SK-N-SH treated with all-trans-retinoic acid at 6 μM for 48 hours (cell line): Measurements from ENCODE around the gene CFDP1.

Experiments
- ATAC-seq: fragments of 200-7000 bp; cut with Tn5 transposase; 3 replicates; pipeline ENCODE4 v1.9.1; 2020; ENCODE audit warnings: mild to moderate bottlenecking, moderate library complexity
- ARNTL ChIP-seq: fragments of 450-650 bp; formaldehyde crosslinking; IDR thresholded peaks from 2 replicates; pipeline ENCODE4 v1.5.0; 2020; ENCODE audit warnings: low read depth, mild to moderate bottlenecking, moderate library complexity, borderline replicate concordance
- BACH2 ChIP-seq: fragments of 250-450 bp; sonication (Bioruptor Pico); IDR thresholded peaks from 2 replicates; pipeline ENCODE4 v1.9.0; 2021; ENCODE audit warnings: mild to moderate bottlenecking, borderline replicate concordance
- CSDC2 ChIP-seq: fragments of 250-450 bp; sonication (Bioruptor Pico); IDR thresholded peaks from 2 replicates; pipeline ENCODE4 v1.5.0; 2020; ENCODE audit warnings: mild to moderate bottlenecking, moderate library complexity
- ESRRG ChIP-seq: fragments of 250-450 bp; sonication (Bioruptor Pico); IDR thresholded peaks from 2 replicates; pipeline ENCODE4 v1.6.1; 2021; ENCODE audit warnings: mild to moderate bottlenecking
- GLIS3 ChIP-seq: fragments of 250-450 bp; sonication (Bioruptor Pico); IDR thresholded peaks from 2 replicates; pipeline ENCODE4 v1.5.0; 2020; ENCODE audit warnings: mild to moderate bottlenecking, moderate library complexity
- ISL1 ChIP-seq: fragments of 250-450 bp; sonication (Bioruptor Pico); IDR thresholded peaks from 2 replicates; pipeline ENCODE4 v2.1.2; 2022; ENCODE audit warnings: mild to moderate bottlenecking, moderate library complexity
- OSR1 ChIP-seq: fragments of 250-450 bp; sonication (Bioruptor Pico); IDR thresholded peaks from 2 replicates; pipeline ENCODE4 v1.8.0; 2022; ENCODE audit warnings: moderate library complexity, mild to moderate bottlenecking, inconsistent platforms
- PPARA ChIP-seq: fragments of 250-450 bp; sonication (Bioruptor Pico); IDR thresholded peaks from 2 replicates; pipeline ENCODE4 v1.5.0; 2020; ENCODE audit warnings: mild to moderate bottlenecking, borderline replicate concordance
- RARB ChIP-seq: fragments of 250-450 bp; sonication (Bioruptor Pico); IDR thresholded peaks from 2 replicates; pipeline ENCODE4 v1.8.0; 2021; ENCODE audit warnings: mild to moderate bottlenecking, moderate library complexity
- SNAI2 ChIP-seq: fragments of 250-450 bp; sonication (Bioruptor Pico); IDR thresholded peaks from 2 replicates; pipeline ENCODE4 v1.5.0; 2020; ENCODE audit warnings: mild to moderate bottlenecking, moderate library complexity
- TCF4 ChIP-seq: fragments of 250-450 bp; sonication (Bioruptor Pico); IDR thresholded peaks from 2 replicates; pipeline ENCODE4 v1.8.0; 2021; ENCODE audit warnings: mild to moderate bottlenecking, moderate library complexity, borderline replicate concordance
- TOX ChIP-seq: fragments of 250-450 bp; sonication (Bioruptor Pico); IDR thresholded peaks from 2 replicates; pipeline ENCODE4 v1.8.0; 2021; ENCODE audit warnings: mild to moderate bottlenecking, moderate library complexity, borderline replicate concordance
- ZC3H10 ChIP-seq: fragments of 250-450 bp; sonication (Bioruptor Pico); IDR thresholded peaks from 2 replicates; pipeline ENCODE4 v1.5.1; 2021; ENCODE audit warnings: mild to moderate bottlenecking, moderate library complexity
- ZFP3 ChIP-seq: fragments of 250-450 bp; sonication (Bioruptor Pico); IDR thresholded peaks from 2 replicates; pipeline ENCODE4 v1.5.0; 2020; ENCODE audit warnings: mild to moderate bottlenecking, moderate library complexity
- ZFP30 ChIP-seq: fragments of 450-650 bp; formaldehyde crosslinking; IDR thresholded peaks from 2 replicates; pipeline ENCODE4 v1.5.0; 2022; ENCODE audit warnings: mild to moderate bottlenecking, moderate library complexity
- ZNF565 ChIP-seq: fragments of 450-650 bp; formaldehyde crosslinking; conservative IDR thresholded peaks from 2 replicates; pipeline ENCODE4 v1.5.0; 2020; ENCODE audit warnings: low read depth, mild to moderate bottlenecking, moderate library complexity
- ZNF70 ChIP-seq: fragments of 450-650 bp; formaldehyde crosslinking; IDR thresholded peaks from 2 replicates; pipeline ENCODE4 v1.5.0; 2020; ENCODE audit warnings: mild to moderate bottlenecking, moderate library complexity
- ZNF8 ChIP-seq: fragments of 450-650 bp; formaldehyde crosslinking; IDR thresholded peaks from 2 replicates; pipeline ENCODE4 v1.5.0; 2020; ENCODE audit warnings: mild to moderate bottlenecking, moderate library complexity
- TF ChIP-seq, protein P1 (sequence below): fragments of 250-450 bp; sonication (Bioruptor Pico); IDR thresholded peaks from 2 replicates; pipeline ENCODE4 v1.8.0; 2021; ENCODE audit warnings: low read depth, mild to moderate bottlenecking, moderate library complexity, borderline replicate concordance
- TF ChIP-seq, protein P2 (sequence below): fragments of 250-450 bp; sonication (Bioruptor Pico); IDR thresholded peaks from 2 replicates; pipeline ENCODE4 v1.5.1; 2020; ENCODE audit warnings: low read depth, mild to moderate bottlenecking, moderate library complexity
- TF ChIP-seq, protein P3 (sequence below): fragments of 250-450 bp; sonication (Bioruptor Pico); IDR thresholded peaks from 2 replicates; pipeline ENCODE4 v1.8.0; 2020; ENCODE audit warnings: mild to moderate bottlenecking, moderate library complexity, borderline replicate concordance
- TF ChIP-seq, protein P4 (sequence below): fragments of 250-450 bp; sonication (Bioruptor Pico); IDR thresholded peaks from 2 replicates; pipeline ENCODE4 v1.5.0; 2020; ENCODE audit warnings: mild to moderate bottlenecking, moderate library complexity

The CFDP1 gene

DNA sequence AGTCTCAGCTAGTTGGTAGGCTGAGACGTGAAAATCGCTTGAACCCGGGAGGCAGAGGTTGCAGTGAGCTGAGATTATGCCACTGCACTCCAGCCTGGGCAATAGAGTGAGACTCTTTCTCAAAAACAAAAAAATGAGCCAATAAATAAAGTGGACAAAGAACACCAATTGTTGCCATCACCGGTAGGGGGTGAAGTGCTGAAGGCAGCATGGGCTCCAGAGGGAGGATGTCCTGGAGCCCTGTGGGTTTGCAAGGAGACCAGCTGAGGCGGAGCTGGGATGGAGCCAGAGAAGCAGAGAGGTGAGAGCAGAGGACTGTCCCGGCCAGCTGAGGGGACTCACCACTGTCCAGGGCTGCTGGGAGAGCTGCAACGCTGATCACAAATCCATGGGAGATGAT lies 48.2 kb upstream of the CFDP1 start:
- ATAC-seq, result no peak; the same call in 2 of the 3 replicates
- TF ChIP-seq ZC3H10 (CRISPR knock-in tag) (no peak), TOX (CRISPR knock-in tag) (no peak), TCF4 (CRISPR knock-in tag) (no peak), ZNF70 (CRISPR knock-in tag) (no peak), ESRRG (CRISPR knock-in tag) (no peak), PPARA (no peak), SNAI2 (CRISPR knock-in tag) (no peak), CSDC2 (no peak), ARNTL (CRISPR knock-in tag) (no peak), ZFP3 (CRISPR knock-in tag) (no peak), OSR1 (no peak), ZNF565 (CRISPR knock-in tag) (no peak), RARB (no peak)
- TF ChIP-seq, protein P1, sequence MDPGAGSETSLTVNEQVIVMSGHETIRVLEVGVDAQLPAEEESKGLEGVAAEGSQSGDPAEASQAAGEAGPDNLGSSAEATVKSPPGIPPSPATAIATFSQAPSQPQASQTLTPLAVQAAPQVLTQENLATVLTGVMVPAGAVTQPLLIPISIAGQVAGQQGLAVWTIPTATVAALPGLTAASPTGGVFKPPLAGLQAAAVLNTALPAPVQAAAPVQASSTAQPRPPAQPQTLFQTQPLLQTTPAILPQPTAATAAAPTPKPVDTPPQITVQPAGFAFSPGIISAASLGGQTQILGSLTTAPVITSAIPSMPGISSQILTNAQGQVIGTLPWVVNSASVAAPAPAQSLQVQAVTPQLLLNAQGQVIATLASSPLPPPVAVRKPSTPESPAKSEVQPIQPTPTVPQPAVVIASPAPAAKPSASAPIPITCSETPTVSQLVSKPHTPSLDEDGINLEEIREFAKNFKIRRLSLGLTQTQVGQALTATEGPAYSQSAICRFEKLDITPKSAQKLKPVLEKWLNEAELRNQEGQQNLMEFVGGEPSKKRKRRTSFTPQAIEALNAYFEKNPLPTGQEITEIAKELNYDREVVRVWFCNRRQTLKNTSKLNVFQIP (CRISPR knock-in tag), result no peak

DNA sequence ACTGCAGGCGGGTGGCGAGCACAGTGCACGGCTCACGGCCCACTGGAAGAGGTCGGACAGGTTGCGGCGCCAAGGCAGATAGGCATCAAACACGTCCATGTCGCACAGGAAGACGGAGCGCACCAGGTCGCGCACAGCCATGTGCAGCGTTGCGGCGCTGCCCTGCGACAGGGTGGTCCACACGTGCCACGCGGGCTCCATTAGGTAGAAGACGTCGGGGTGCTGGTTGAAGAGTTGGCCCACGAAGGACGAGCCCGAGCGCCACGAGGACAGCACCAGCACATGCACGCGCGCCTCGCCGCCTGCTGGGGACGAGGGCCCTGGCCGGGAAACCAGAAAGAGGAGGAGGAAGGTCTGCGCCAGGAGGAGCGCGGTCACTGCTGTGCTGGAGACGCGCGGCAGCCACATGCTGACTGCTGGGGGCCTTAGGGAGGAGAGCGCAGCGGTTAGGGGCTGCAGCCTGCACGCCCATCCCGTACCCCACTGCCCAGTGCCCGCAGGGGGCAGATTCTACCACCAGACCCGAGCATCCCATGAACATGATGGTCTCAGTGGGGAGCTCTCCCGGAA lies 46.2 kb upstream of the CFDP1 start:
- TF ChIP-seq TOX (CRISPR knock-in tag), result no peak
- no peak for TF ChIP-seq ARNTL (CRISPR knock-in tag)
- TF ChIP-seq, protein P2, sequence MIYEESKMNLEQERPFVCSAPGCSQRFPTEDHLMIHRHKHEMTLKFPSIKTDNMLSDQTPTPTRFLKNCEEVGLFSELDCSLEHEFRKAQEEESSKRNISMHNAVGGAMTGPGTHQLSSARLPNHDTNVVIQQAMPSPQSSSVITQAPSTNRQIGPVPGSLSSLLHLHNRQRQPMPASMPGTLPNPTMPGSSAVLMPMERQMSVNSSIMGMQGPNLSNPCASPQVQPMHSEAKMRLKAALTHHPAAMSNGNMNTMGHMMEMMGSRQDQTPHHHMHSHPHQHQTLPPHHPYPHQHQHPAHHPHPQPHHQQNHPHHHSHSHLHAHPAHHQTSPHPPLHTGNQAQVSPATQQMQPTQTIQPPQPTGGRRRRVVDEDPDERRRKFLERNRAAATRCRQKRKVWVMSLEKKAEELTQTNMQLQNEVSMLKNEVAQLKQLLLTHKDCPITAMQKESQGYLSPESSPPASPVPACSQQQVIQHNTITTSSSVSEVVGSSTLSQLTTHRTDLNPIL (CRISPR knock-in tag), result no peak
- no peak for TF ChIP-seq BACH2 (CRISPR knock-in tag)
- no peak for TF ChIP-seq TCF4 (CRISPR knock-in tag)
- TF ChIP-seq ZFP3 (CRISPR knock-in tag), result no peak
- TF ChIP-seq, protein P3, sequence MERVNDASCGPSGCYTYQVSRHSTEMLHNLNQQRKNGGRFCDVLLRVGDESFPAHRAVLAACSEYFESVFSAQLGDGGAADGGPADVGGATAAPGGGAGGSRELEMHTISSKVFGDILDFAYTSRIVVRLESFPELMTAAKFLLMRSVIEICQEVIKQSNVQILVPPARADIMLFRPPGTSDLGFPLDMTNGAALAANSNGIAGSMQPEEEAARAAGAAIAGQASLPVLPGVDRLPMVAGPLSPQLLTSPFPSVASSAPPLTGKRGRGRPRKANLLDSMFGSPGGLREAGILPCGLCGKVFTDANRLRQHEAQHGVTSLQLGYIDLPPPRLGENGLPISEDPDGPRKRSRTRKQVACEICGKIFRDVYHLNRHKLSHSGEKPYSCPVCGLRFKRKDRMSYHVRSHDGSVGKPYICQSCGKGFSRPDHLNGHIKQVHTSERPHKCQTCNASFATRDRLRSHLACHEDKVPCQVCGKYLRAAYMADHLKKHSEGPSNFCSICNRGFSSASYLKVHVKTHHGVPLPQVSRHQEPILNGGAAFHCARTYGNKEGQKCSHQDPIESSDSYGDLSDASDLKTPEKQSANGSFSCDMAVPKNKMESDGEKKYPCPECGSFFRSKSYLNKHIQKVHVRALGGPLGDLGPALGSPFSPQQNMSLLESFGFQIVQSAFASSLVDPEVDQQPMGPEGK (CRISPR knock-in tag), result no peak
- TF ChIP-seq OSR1, result no peak
- no peak for TF ChIP-seq ZNF8
- no peak for TF ChIP-seq ZNF70 (CRISPR knock-in tag)
- no peak for TF ChIP-seq ISL1
- no peak for TF ChIP-seq ZNF565 (CRISPR knock-in tag)
- TF ChIP-seq SNAI2 (CRISPR knock-in tag), result no peak
- no peak for TF ChIP-seq ZFP30 (CRISPR knock-in tag)
- no peak for TF ChIP-seq CSDC2
- TF ChIP-seq, protein P1 (CRISPR knock-in tag), result no peak
- no peak for TF ChIP-seq ESRRG (CRISPR knock-in tag)
- TF ChIP-seq GLIS3, result no peak
- ATAC-seq, result no peak

DNA sequence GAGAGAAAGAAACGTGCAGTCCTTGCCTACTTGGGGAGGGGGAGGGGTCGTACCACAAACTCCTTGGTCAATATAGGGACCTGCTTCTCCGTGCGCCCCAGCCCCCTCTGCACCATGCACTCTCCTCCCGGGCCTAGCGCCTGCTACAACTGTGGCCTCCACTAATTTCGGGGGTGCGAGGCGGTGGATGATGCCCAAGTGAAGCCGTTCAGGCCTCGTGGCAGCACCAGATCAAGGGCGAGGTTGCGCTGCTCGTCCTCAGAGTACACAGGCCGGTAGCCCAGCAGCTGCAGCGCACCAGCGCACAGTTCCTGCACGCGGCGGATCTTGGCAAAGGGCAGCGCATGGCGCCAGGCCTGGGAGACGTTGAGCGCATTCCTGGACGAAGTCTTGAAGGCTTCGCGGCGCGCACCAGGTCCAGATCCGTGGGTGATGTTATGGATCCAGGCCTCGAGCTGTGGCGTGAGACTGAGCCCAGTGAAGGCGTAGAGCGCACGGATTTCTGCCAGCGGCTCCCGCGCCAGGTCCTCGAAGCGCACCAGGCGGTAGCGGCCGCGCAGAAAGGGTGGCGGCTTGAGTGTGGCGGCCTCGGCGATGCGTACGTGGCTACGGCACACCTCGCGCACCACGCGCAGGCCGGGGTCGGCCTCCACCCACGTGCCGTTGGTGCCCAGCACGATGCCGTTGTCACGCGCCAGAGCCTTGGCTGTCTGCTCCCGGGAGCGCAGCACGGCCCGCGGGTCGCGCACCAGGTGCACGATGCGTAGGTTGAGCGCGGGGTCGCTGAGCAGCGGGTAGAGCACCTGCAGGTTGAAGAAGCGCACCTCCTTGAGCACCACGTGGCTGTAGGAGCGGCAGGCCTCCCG lies 45.4 kb upstream of the CFDP1 start:
- no peak for TF ChIP-seq ARNTL (CRISPR knock-in tag)
- TF ChIP-seq, protein P4, sequence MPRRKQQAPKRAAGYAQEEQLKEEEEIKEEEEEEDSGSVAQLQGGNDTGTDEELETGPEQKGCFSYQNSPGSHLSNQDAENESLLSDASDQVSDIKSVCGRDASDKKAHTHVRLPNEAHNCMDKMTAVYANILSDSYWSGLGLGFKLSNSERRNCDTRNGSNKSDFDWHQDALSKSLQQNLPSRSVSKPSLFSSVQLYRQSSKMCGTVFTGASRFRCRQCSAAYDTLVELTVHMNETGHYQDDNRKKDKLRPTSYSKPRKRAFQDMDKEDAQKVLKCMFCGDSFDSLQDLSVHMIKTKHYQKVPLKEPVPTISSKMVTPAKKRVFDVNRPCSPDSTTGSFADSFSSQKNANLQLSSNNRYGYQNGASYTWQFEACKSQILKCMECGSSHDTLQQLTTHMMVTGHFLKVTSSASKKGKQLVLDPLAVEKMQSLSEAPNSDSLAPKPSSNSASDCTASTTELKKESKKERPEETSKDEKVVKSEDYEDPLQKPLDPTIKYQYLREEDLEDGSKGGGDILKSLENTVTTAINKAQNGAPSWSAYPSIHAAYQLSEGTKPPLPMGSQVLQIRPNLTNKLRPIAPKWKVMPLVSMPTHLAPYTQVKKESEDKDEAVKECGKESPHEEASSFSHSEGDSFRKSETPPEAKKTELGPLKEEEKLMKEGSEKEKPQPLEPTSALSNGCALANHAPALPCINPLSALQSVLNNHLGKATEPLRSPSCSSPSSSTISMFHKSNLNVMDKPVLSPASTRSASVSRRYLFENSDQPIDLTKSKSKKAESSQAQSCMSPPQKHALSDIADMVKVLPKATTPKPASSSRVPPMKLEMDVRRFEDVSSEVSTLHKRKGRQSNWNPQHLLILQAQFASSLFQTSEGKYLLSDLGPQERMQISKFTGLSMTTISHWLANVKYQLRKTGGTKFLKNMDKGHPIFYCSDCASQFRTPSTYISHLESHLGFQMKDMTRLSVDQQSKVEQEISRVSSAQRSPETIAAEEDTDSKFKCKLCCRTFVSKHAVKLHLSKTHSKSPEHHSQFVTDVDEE (CRISPR knock-in tag), result no peak
- TF ChIP-seq, protein P2 (CRISPR knock-in tag), result no peak
- ATAC-seq, result no peak
